GM12873 (cell line): ENCODE results near the gene SLC9C2.

Experiments
- TF ChIP-seq, protein P1 (sequence below): IDR thresholded peaks from 2 replicates; pipeline ENCODE4 v1.5.1; 2012; ENCODE audit warnings: low read depth, mild to moderate bottlenecking, moderate library complexity, low read length, control low read depth; ENCODE audit not compliant: insufficient read depth; ENCODE audit errors: missing control alignments

Gene SLC9C2

DNA sequence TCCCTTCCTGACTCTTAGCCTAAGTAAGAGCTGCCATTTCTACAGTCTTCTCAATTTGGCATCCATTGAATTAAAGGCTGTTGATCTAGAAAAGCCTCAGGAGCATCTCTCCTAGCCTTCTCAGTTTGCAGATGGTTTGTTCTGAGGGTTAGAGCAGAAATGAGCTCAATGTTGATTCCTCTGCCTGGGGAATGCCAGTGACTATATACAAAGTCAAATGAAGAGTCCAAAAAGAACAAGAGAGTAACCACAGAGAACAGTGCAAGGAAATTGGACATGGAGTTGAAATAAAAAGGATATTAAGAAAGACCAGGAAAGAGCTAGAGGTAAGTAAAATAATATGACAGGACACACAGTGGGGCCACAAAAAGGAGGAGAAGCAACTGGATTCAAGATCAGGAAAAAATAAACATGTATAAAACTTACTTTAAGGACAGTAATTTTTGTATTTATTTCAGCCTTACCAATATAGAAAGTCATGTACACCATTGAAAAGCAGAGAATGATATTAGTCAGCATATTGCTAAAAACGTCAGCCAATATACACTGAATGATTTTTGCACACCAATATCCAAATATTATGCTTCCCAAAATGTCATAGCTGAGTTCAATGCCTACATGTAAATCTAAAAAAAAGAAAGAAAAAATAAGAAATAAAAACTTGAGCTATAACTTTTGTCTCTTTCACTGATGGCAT is 21.3 kb downstream of the SLC9C2 start:
- TF ChIP-seq, protein P1, sequence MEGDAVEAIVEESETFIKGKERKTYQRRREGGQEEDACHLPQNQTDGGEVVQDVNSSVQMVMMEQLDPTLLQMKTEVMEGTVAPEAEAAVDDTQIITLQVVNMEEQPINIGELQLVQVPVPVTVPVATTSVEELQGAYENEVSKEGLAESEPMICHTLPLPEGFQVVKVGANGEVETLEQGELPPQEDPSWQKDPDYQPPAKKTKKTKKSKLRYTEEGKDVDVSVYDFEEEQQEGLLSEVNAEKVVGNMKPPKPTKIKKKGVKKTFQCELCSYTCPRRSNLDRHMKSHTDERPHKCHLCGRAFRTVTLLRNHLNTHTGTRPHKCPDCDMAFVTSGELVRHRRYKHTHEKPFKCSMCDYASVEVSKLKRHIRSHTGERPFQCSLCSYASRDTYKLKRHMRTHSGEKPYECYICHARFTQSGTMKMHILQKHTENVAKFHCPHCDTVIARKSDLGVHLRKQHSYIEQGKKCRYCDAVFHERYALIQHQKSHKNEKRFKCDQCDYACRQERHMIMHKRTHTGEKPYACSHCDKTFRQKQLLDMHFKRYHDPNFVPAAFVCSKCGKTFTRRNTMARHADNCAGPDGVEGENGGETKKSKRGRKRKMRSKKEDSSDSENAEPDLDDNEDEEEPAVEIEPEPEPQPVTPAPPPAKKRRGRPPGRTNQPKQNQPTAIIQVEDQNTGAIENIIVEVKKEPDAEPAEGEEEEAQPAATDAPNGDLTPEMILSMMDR = no peak

DNA sequence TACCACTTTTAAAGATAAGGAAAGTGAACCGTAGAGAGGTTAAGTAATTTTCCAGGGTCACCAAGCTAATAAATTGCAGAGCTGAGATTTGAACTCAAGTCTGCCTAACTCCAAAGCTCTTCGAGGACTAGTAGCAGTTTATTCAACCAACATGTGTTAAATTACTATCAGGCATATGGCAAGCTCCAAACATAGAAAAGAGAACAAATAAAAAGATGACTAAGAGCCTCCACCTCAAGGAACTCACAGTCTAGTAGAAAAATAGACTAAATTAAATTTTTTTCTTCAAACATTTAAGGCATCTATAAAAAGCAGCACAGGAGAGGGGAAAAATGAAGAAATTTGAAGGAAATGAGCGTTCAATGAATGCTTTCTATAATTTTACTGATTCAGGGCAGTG is 22.2 kb downstream of the SLC9C2 start:
- TF ChIP-seq, protein P1 = no peak

DNA sequence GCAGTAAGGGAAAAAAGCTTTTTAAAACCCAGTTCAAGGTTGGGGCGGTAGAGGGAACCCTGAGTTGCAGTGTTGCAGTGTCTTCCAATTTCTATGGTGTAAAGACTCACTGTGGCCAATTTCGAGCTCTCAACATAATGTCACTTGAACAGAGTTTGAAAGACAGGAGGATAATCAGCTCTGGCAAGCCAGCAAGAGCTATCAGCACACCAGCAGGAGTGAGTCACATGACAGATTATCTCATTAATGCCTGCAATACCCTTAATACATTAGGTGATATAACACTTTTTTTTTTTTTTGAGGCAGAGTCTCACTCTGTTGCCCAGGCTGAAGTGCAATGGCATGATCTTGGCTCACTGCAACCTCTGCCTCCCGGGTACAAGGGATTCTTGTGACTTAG is 22.8 kb downstream of the SLC9C2 start:
- TF ChIP-seq, protein P1 = no peak

DNA sequence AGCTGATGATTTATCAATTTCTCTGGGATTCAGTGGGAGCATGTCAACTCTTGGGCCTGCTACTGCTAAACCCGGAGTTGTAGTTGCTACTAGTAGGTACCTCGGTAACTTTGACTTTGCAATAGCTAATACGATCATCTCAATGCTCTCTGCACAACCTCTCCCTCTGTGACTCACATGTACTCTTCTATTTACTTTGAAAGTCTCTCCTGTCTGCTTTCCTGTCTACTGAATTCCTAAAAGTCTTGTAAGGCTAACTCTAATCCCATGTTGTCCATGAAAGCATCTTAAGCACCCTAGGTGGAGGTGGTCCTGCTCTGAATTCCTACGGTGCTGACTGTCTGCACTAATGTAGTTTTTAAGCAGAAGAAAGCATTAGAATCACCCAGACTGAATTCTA is 29.3 kb downstream of the SLC9C2 start:
- TF ChIP-seq, protein P1 = no peak

DNA sequence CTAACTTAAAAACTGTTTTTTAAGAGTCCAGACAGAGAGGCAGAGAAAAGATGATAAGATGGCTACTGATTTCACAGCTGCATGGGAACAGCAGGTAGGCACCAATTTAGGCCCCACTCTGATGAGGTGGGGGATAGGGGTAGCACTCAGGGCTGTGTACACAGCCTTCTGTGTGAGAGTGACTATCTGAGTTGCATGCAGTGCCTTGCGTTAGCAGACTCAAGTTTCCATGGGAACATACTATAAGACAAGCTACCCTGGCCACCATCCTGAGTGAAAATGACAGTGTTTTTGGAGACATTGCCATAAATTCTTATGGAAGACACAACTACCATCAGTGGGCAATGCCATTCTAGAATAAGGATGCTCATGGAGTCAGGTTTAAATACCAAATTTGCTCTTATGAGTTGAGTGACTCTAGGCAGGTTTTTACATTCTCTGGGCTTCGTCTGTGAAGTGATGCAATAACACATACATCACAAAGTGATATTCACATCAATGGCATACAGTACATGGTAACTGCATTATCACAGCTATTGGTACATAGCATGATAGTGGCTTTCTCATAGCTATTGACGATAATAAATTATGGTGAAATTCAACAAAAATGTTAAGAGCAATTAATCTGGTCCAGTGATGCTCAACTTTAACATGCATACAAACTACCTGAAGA is 30.5 kb downstream of the SLC9C2 start:
- TF ChIP-seq, protein P1 = no peak

DNA sequence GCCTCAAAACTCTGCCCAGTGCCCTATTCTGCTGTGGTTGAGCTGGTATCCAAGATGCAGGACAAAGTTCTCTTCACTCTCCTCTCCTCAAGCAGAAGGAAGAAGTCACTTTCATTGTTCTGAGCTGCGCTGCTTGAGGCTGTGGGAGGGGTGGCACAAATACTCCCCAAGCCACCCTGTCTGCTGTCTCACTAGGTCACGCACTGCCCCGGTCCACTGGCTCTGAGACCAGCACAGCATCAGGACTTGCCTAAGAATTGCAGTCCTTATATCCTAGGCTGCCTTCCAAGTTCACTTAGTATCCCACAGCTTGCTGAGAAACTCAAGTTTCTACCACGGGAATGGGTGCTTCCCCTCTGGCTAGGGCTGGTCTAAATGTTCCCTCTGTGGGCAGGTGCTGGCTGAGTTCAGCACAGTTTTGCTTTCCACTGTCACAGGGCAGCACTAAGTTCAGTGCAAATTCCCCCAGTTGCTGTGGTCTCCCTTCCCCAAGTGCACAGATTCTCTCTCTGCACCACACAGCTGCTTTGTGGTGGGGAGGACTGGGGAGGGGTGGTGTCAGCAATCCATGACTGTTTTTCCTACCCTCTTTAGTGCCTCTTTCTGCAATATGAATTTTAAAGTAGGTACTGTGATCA is 32.4 kb downstream of the SLC9C2 start:
- TF ChIP-seq, protein P1 = no peak

DNA sequence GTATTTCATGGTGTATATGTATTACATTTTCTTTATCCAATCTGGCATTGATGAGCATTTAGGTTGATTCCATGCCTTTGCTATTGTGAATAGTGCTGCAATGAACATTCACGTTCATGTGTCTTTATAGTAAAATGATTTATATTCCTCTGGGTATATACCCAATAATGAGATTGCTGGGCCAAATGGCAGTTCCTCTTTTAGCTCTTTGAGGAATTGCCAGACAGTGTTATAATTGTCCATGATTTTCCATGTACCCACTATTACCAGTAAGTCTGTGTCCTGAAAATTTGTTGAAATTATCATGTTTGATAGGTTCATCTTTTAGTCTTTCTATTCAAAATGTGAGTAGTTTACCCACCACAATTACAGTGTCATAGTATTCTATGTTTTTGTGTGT is 34.4 kb downstream of the SLC9C2 start:
- TF ChIP-seq, protein P1 = no peak
